Upper lobe of right lung (tissue), 1 donor: ENCODE results near the gene ZNF407. TPM values are rescaled to one million over a fixed set of nuclear protein-coding genes. Genes with fewer than 3 reads are reported as not detected.
A peak's percentile ranks its signal among the peaks of the same experiment; 100 is the strongest.

Experiments used
- ATAC-seq: fragments of 200-7000 bp; cut with Tn5 transposase; one replicate; pipeline ENCODE4 v1.9.1; 2020; ENCODE audit warnings: mild to moderate bottlenecking, moderate library complexity
- DNase-seq: peaks from one replicate; pipeline ENCODE4 v3.0.0-alpha.2; 2020
- H3K27ac ChIP-seq: fragments of 200-600 bp; one replicate; pipeline ENCODE4 v1.8.0; 2022
- H3K27me3 ChIP-seq: fragments of 200-600 bp; one replicate; pipeline ENCODE4 v1.8.0; 2022; ENCODE audit warnings: mild to moderate bottlenecking
- H3K36me3 ChIP-seq: fragments of 200-600 bp; one replicate; pipeline ENCODE4 v1.8.0; 2022
- H3K4me1 ChIP-seq: fragments of 200-600 bp; one replicate; pipeline ENCODE4 v1.8.0; 2022
- H3K4me3 ChIP-seq: fragments of 200-600 bp; one replicate; pipeline ENCODE4 v1.8.0; 2022; ENCODE audit warnings: mild to moderate bottlenecking
- H3K9me3 ChIP-seq: fragments of 200-600 bp; one replicate; pipeline ENCODE4 v1.8.0; 2022
- intact Hi-C: fragments of 100-400 bp; cut with DNase I; formaldehyde crosslinking; loops from one replicate; pipeline ENCODE4 v1.11.0; 2022
- total RNA-seq: library from RNA; stranded (reverse); fragmentation: NEBNext Ultra II Directional; extraction: Animal tissue kit (Norgen Biotek cat#: 25700); gene quantifications from one replicate; pipeline ENCODE4 v1.2.1, GENCODE V29; 2021
- TF ChIP-seq, protein P1 (sequence below): fragments of 200-600 bp; IDR thresholded peaks from one replicate; pipeline ENCODE4 v1.8.0; 2022; ENCODE audit warnings: antibody characterized with exemption
- donor health status: DM: no; HTN: yes; CAD: no; lungs with severe emphysema.

Gene ZNF407
- total RNA-seq, 1 donor from 2014 or later, result 18.4 TPM

DNA sequence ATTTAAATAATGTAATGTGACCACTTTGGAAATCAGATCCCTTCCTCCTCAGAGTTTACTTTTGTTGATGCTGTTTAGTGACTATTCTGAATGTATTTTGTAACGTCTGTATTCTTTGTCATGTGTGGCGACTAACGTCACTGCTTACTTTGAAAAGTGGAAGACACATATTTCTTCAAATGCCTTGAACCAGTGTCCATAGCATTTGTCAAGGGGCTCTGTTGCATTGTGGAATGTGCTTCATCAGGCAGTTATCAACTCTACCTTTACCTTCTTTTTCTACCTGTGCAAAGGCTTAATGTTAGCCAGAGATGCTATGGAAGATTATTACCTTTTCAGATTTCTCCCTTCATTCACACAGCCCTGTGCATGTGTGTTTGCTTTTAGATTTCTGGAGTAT lies 162.4 kb downstream of the ZNF407 start:
- TF ChIP-seq, protein P1, sequence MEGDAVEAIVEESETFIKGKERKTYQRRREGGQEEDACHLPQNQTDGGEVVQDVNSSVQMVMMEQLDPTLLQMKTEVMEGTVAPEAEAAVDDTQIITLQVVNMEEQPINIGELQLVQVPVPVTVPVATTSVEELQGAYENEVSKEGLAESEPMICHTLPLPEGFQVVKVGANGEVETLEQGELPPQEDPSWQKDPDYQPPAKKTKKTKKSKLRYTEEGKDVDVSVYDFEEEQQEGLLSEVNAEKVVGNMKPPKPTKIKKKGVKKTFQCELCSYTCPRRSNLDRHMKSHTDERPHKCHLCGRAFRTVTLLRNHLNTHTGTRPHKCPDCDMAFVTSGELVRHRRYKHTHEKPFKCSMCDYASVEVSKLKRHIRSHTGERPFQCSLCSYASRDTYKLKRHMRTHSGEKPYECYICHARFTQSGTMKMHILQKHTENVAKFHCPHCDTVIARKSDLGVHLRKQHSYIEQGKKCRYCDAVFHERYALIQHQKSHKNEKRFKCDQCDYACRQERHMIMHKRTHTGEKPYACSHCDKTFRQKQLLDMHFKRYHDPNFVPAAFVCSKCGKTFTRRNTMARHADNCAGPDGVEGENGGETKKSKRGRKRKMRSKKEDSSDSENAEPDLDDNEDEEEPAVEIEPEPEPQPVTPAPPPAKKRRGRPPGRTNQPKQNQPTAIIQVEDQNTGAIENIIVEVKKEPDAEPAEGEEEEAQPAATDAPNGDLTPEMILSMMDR, result no peak
- no peak overlapping the region for H3K27ac ChIP-seq
- no peaks in the 10 kb centered on the region for H3K36me3 ChIP-seq
- no peak overlapping the region for H3K4me3 ChIP-seq
- H3K27me3 ChIP-seq, result no peaks in the 10 kb centered on the region
- H3K9me3 ChIP-seq, result no peaks in the 10 kb centered on the region
- ATAC-seq (no peak), DNase-seq (no peak)
- intact Hi-C loops, result no loop called here
- no peaks in the 10 kb centered on the region for H3K4me1 ChIP-seq

DNA sequence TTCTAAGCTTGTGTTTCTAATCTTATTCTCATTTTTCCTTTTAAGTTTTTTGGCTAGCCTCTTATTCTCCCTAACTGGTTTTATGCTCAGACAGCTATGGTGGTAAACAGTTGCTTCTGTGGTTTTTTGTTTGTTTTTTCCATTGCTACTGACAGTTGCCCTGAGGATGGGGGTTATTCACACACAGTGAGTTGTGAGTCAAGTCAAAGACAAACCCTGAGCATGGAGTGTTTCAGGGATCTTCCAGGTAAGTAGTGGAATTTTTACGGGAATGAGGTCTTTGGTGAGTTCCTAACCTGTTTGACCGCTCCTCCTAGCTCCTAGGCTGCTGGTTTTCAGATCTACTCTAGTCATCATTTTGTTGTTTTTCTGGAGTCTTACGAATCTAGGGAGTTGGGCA lies 162.8 kb downstream of the ZNF407 start:
- ATAC-seq, result no peak
- no peak overlapping the region for H3K4me3 ChIP-seq
- no peak overlapping the region for H3K27ac ChIP-seq
- no peaks in the 10 kb centered on the region for H3K9me3 ChIP-seq
- TF ChIP-seq, protein P1, result no peak
- DNase-seq, result no peak
- no peaks in the 10 kb centered on the region for H3K4me1 ChIP-seq
- H3K36me3 ChIP-seq, result no peaks in the 10 kb centered on the region
- intact Hi-C loops, result no loop called here
- no peaks in the 10 kb centered on the region for H3K27me3 ChIP-seq

DNA sequence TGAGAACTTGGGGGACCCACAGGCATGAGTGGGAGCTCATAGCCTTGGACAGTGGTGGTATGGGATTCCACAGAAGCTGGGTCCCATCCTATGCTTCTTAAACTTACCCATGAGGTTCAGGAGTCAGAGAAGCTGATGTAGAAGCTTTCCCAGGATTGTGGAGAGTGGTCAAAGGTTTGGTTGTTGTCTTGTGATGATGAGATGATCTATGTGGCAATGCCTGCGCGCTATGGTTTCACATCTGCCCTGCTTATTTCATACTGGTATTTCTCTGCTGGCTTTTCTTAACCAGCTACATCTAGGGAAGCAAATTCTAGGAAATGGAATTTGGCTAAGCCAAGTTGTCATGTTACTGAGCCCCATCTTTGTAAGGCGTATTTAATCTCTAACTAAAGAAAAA lies 168.6 kb downstream of the ZNF407 start:
- peak; percentile 55 for ATAC-seq

DNA sequence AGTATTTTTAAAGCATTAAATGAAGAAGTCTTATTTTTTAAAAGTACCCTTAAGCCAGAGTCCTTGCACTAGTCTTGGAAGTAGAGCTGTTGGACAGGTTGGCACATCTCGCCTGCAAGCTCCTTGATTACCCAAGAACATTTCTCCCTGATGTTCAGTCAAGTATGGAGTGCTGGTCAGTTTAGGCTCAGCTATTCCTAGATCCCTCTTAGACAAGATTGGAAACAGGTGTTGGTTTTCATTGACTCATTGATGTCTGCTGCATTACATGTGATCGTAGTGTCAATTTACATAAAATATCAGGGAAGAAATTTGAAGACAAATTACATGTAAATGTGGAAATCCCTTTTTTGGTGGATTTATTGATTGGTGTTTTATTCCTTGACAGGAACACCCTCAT lies 170.4 kb downstream of the ZNF407 start:
- TF ChIP-seq, protein P1, result no peak
- Histone ChIP-seq H3K4me3 (no peak overlapping the region), H3K27me3 (no peaks in the 10 kb centered on the region), H3K9me3 (no peaks in the 10 kb centered on the region), H3K4me1 (no peaks in the 10 kb centered on the region), H3K27ac (no peak overlapping the region), H3K36me3 (no peaks in the 10 kb centered on the region)
- ATAC-seq (no peak), DNase-seq (no peak)
- intact Hi-C loops, result no loop called here

More for the DNA sequence above, 168.6 kb downstream of the ZNF407 start:
- Histone ChIP-seq H3K27ac (no peak overlapping the region), H3K36me3 (no peaks in the 10 kb centered on the region), H3K9me3 (no peaks in the 10 kb centered on the region), H3K4me1 (no peaks in the 10 kb centered on the region), H3K4me3 (no peak overlapping the region), H3K27me3 (no peaks in the 10 kb centered on the region)
- DNase-seq, result no peak
- TF ChIP-seq, protein P1, result no peak
- intact Hi-C loops, result no loop called here

DNA sequence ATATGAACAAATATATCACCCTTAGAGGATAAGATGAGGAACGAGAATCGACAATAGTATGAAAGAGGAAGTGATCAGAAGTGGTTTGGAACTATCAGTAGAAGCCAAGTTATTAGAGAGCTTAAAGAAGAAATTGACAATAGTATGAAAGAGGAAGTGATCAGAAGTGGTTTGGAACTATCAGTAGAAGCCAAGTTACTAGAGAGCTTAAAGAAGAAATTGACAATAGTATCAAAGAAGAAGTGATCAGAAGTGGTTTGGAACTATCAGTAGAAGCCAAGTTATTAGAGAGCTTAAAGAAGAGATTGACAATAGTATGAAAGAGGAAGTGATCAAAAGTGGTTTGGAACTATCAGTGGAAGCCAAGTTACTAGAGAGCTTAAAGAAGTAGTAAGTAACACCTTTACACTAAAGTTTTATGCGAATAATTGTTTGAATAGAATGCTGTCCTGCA lies 175.5 kb downstream of the ZNF407 start:
- DNase-seq, result no peak
- Histone ChIP-seq H3K36me3 (no peaks in the 10 kb centered on the region), H3K4me3 (no peak overlapping the region), H3K27ac (no peak overlapping the region), H3K4me1 (no peaks in the 10 kb centered on the region), H3K9me3 (no peaks in the 10 kb centered on the region), H3K27me3 (no peaks in the 10 kb centered on the region)
- ATAC-seq, result no peak
- TF ChIP-seq, protein P1, result no peak
- intact Hi-C loops, result no loop called here

DNA sequence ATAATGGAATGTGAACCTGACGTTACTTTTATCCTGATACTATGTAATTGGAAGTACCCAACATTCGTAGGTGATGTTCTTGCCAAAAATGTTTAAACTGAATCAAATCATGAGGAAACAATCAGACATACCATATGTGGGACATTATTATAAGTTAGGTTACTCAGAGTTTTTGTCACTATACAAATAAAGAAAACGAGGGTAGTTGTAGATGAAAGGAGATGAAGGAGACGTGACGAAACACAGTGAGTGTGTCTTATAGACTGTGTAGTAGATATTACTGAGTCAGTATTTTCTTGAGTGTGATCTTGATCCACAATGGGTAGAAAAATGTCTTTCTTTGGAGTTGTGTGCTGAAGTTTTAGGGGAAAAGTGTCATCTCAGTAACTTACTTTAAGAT lies 176.8 kb downstream of the ZNF407 start:
- Histone ChIP-seq H3K9me3 (no peaks in the 10 kb centered on the region), H3K27ac (no peak overlapping the region), H3K36me3 (no peaks in the 10 kb centered on the region), H3K4me3 (no peak overlapping the region), H3K4me1 (no peaks in the 10 kb centered on the region), H3K27me3 (no peaks in the 10 kb centered on the region)
- TF ChIP-seq, protein P1, result no peak
- DNase-seq (no peak), ATAC-seq (no peak)
- intact Hi-C loops, result no loop called here
